ENCODE data around the gene OAF.

Gene OAF

GRCh38 chr11:120188811-120189455 lies 21.9 kb upstream of the OAF start:
- no peak for DNase-seq (ENCODE audit: low read depth)
- H3K4me3 ChIP-seq (ENCODE audit: control insufficient read depth, low read depth, low read length): no peak overlapping the region
- no peak for TF ChIP-seq CTCF (IDR thresholded peaks at IDR 0.05; ENCODE audit: control insufficient read depth, insufficient read depth, low read depth, low read length, missing control alignments)

- no peak for DNase-seq (ENCODE audit: low read depth)
- no peak for TF ChIP-seq CTCF (IDR thresholded peaks at IDR 0.05; ENCODE audit: control insufficient read depth, insufficient read depth, low read depth, low read length, missing control alignments)
- H3K4me3 ChIP-seq (ENCODE audit: control insufficient read depth, low read depth, low read length): no peak overlapping the region
Observed at GRCh38 chr11:120191058-120191457, 19.8 kb upstream of the OAF start.

GRCh38 chr11:120192831-120193625 lies 17.8 kb upstream of the OAF start:
- TF ChIP-seq CTCF (IDR thresholded peaks at IDR 0.05; ENCODE audit: control insufficient read depth, insufficient read depth, low read depth, low read length, missing control alignments): no peak
- no peak for DNase-seq (ENCODE audit: low read depth)
- no peak overlapping the region for H3K4me3 ChIP-seq (ENCODE audit: control insufficient read depth, low read depth, low read length)

- no peak for DNase-seq (ENCODE audit: low read depth)
- H3K4me3 ChIP-seq (ENCODE audit: control insufficient read depth, low read depth, low read length): no peak overlapping the region
- no peak for TF ChIP-seq CTCF (IDR thresholded peaks at IDR 0.05; ENCODE audit: control insufficient read depth, insufficient read depth, low read depth, low read length, missing control alignments)
Observed at GRCh38 chr11:120194166-120194565, 16.7 kb upstream of the OAF start.

GRCh38 chr11:120195601-120196320 lies 15.1 kb upstream of the OAF start:
- TF ChIP-seq CTCF (IDR thresholded peaks at IDR 0.05; ENCODE audit: control insufficient read depth, insufficient read depth, low read depth, low read length, missing control alignments): no peak
- DNase-seq (ENCODE audit: low read depth): no peak
- no peak overlapping the region for H3K4me3 ChIP-seq (ENCODE audit: control insufficient read depth, low read depth, low read length)

- no peak for DNase-seq (ENCODE audit: low read depth)
- H3K4me3 ChIP-seq (ENCODE audit: control insufficient read depth, low read depth, low read length): no peak overlapping the region
- no peak for TF ChIP-seq CTCF (IDR thresholded peaks at IDR 0.05; ENCODE audit: control insufficient read depth, insufficient read depth, low read depth, low read length, missing control alignments)
Observed at GRCh38 chr11:120196826-120197225, 14.0 kb upstream of the OAF start.

Data from AG09309 (cell line).